GM23338 (cell line): ENCODE measurements around the gene SPRY2. TPM values are rescaled to one million over a fixed set of nuclear protein-coding genes. Genes with fewer than 3 reads are reported as not detected.

ENCODE experiments used
- ATAC-seq: fragments of 200-7000 bp; cut with Tn5 transposase; 3 replicates; pipeline ENCODE4 v1.9.1; 2020
- DNase-seq: peaks from one replicate; pipeline ENCODE4 v3.0.0-alpha.2; 2015; ENCODE audit warnings: low spot score
- H2AFZ ChIP-seq: fragments of 200-600 bp; sonication (generic); 2 replicates; pipeline ENCODE4 v1.8.0; 2016; ENCODE audit warnings: antibody characterized with exemption, mild to moderate bottlenecking, moderate library complexity
- H3F3A ChIP-seq: fragments of 200-600 bp; sonication (generic); replicated peaks from 2 replicates; pipeline ENCODE4 v1.8.0; 2017; ENCODE audit warnings: antibody characterized with exemption, mixed run types, low read depth
- H3K27ac ChIP-seq: fragments of 200-600 bp; sonication (generic); 2 replicates; pipeline ENCODE4 v1.6.1; 2016; ENCODE audit warnings: low read depth
- H3K27me3 ChIP-seq: fragments of 200-600 bp; sonication (generic); 2 replicates; pipeline ENCODE4 v1.8.0; 2016; ENCODE audit warnings: mild to moderate bottlenecking, mixed run types, moderate library complexity; ENCODE audit not compliant: insufficient read depth
- H3K36me3 ChIP-seq: fragments of 200-600 bp; sonication (generic); 2 replicates; pipeline ENCODE4 v1.8.0; 2016; ENCODE audit warnings: mild to moderate bottlenecking; ENCODE audit not compliant: insufficient read depth
- H3K4me1 ChIP-seq: fragments of 200-600 bp; sonication (generic); 2 replicates; pipeline ENCODE4 v1.8.0; 2016; ENCODE audit warnings: mild to moderate bottlenecking, moderate library complexity; ENCODE audit not compliant: insufficient read depth
- H3K4me2 ChIP-seq: fragments of 200-600 bp; sonication (generic); 2 replicates; pipeline ENCODE4 v1.7.1; 2017; ENCODE audit warnings: mixed run types
- H3K4me3 ChIP-seq: fragments of 200-600 bp; sonication (generic); 2 replicates; pipeline ENCODE4 v1.6.1; 2016; ENCODE audit warnings: mixed run types
- H3K79me2 ChIP-seq: fragments of 200-600 bp; sonication (generic); replicated peaks from 2 replicates; pipeline ENCODE4 v1.8.0; 2017; ENCODE audit warnings: mild to moderate bottlenecking; ENCODE audit not compliant: insufficient read depth
- H3K9me2 ChIP-seq: fragments of 200-600 bp; sonication (generic); 2 replicates; pipeline ENCODE4 v1.8.0; 2017; ENCODE audit not compliant: insufficient read depth
- H4K20me1 ChIP-seq: fragments of 200-600 bp; sonication (generic); replicated peaks from 2 replicates; pipeline ENCODE4 v1.8.0; 2017; ENCODE audit warnings: mild to moderate bottlenecking; ENCODE audit not compliant: insufficient read depth
- H3K27ac Mint-ChIP-seq: 2 replicates; pipeline ENCODE4 v1.8.0; 2020; ENCODE audit warnings: inconsistent platforms, mild to moderate bottlenecking, moderate library complexity, mixed read lengths
- H3K27me3 Mint-ChIP-seq: 3 replicates; pipeline ENCODE4 v1.8.0; 2022; ENCODE audit warnings: low read depth, mild to moderate bottlenecking, moderate library complexity, mixed read lengths, inconsistent platforms; ENCODE audit not compliant: insufficient read depth, poor library complexity
- H3K36me3 Mint-ChIP-seq: 3 replicates; pipeline ENCODE4 v1.8.0; 2021; ENCODE audit warnings: low read depth, mild to moderate bottlenecking, inconsistent platforms, moderate library complexity, mixed read lengths
- H3K4me1 Mint-ChIP-seq: 3 replicates; pipeline ENCODE4 v1.8.0; 2020; ENCODE audit warnings: mild to moderate bottlenecking, inconsistent platforms, mixed read lengths
- H3K4me3 Mint-ChIP-seq: 3 replicates; pipeline ENCODE4 v1.8.0; 2021; ENCODE audit warnings: moderate library complexity, mild to moderate bottlenecking, inconsistent platforms, mixed read lengths
- H3K9me3 Mint-ChIP-seq: 3 replicates; pipeline ENCODE4 v1.8.0; 2020; ENCODE audit warnings: moderate library complexity, mild to moderate bottlenecking, inconsistent platforms, mixed read lengths
- CREB1 ChIP-seq: fragments of 250-450 bp; sonication (Bioruptor Pico); IDR thresholded peaks from 2 replicates; pipeline ENCODE4 v1.5.0; 2020; ENCODE audit warnings: low read depth, mild to moderate bottlenecking, moderate library complexity
- EZH2 ChIP-seq: fragments of 200-600 bp; sonication (generic); IDR thresholded peaks from one replicate; pipeline ENCODE4 v1.8.0; 2017; ENCODE audit warnings: antibody characterized with exemption, mild to moderate bottlenecking, low read depth; ENCODE audit not compliant: unreplicated experiment
- EZH2phosphoT487 ChIP-seq: fragments of 200-600 bp; sonication (generic); IDR thresholded peaks from one replicate; pipeline ENCODE4 v1.8.1; 2018; ENCODE audit warnings: antibody characterized with exemption; ENCODE audit not compliant: unreplicated experiment
- JUNB ChIP-seq: IDR thresholded peaks from one replicate; pipeline ENCODE4 v1.6.1; 2016; ENCODE audit warnings: antibody characterized with exemption; ENCODE audit not compliant: unreplicated experiment
- NANOG ChIP-seq: IDR thresholded peaks from 2 replicates; pipeline ENCODE4 v1.6.1; 2016; ENCODE audit warnings: antibody characterized with exemption, borderline replicate concordance
- STAT1 ChIP-seq: IDR thresholded peaks from one replicate; pipeline ENCODE4 v1.6.1; 2016; ENCODE audit warnings: antibody characterized with exemption; ENCODE audit not compliant: unreplicated experiment
- ZNF114 ChIP-seq: fragments of 250-450 bp; sonication (Bioruptor Pico); IDR thresholded peaks from 2 replicates; pipeline ENCODE4 v1.5.0; 2020; ENCODE audit warnings: mild to moderate bottlenecking, moderate library complexity
- ZNF331 ChIP-seq: fragments of 250-450 bp; sonication (Bioruptor Pico); IDR thresholded peaks from 2 replicates; pipeline ENCODE4 v1.5.0; 2020; ENCODE audit warnings: low read depth, mild to moderate bottlenecking, moderate library complexity
- polyA plus RNA-seq: library from polyadenylated mRNA; unstranded; fragments of >200 nt; fragmentation: Nextera tagmentation; extraction: Ambion mirVana; gene quantifications from 2 replicates; pipeline ENCODE4 v1.2.1, GENCODE V29; 2016
- total RNA-seq: library from RNA; depleted of rRNA; stranded (reverse); fragments of >200 nt; shearing (Covaris generic); gene quantifications from 2 replicates; pipeline ENCODE4 v1.2.3, GENCODE V29; 2014
- TF ChIP-seq, protein P1 (sequence below): IDR thresholded peaks from one replicate; pipeline ENCODE4 v1.6.1; 2018; ENCODE audit warnings: antibody characterized with exemption; ENCODE audit not compliant: unreplicated experiment
- TF ChIP-seq, protein P2 (sequence below), 2 experiments: fragments of 200-600 bp in 1 of 2; sonication (generic) in 1 of 2; conservative IDR thresholded peaks; 2 replicates each; pipeline versions ENCODE4 v1.5.1 to v1.6.1; 2016 to 2017; ENCODE audit warnings: antibody characterized with exemption in 2 of 2, low read depth in 2 of 2, mild to moderate bottlenecking in 2 of 2, moderate library complexity in 1 of 2

Gene SPRY2
- total and polyA plus RNA-seq, 2 experiments from 2014 or later: 21.5 to 39.1 TPM

DNA sequence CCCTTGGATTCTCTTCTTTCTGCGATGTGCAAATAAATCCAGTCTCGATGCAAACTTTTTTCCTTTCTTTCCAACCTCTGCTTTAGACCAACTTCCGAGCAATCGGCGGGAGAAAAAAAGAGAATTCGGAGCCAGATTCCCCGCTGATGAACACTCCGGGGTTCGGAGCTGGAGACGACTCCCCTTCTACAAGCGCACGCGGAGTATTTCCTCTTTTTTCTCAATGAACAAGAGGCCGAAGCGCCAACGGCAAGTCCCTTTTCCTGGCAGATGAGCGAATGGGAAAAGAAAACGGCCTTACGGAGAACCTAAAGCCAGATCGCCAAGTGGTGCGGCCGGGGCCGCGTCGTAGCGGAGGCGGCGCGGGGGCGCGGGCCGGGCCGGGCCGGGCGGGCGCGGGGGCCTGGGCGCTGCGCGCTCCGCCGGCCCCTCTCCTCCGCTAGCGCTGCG, 250 bp downstream of the SPRY2 start:
- peaks cover 4% of the 10 kb centered on the region for H3F3A ChIP-seq
- H3K4me3 Mint-ChIP-seq: no peak overlapping the region
- DNase-seq (no peak), ATAC-seq (peak; percentile 39; the same call in 2 of the 3 replicates)
- peaks cover 41% of the 10 kb centered on the region for H4K20me1 ChIP-seq
- H3K27me3 ChIP-seq: peaks cover 9% of the 10 kb centered on the region; the same call in 1 of the 2 replicates
- peaks cover 51% of the 10 kb centered on the region for H3K79me2 ChIP-seq
- H3K9me2 ChIP-seq: no peaks in the 10 kb centered on the region
- peak overlapping the region; percentile 89 for H3K4me2 ChIP-seq
- H3K9me3 Mint-ChIP-seq: peaks cover 3% of the 10 kb centered on the region; the same call in 1 of the 3 replicates
- H3K27ac Mint-ChIP-seq: peak overlapping the region; percentile 99
- H3K27me3 Mint-ChIP-seq: peaks cover 17% of the 10 kb centered on the region
- peak overlapping the region; percentile 77 for H3K4me3 ChIP-seq
- no peak overlapping the region for H2AFZ ChIP-seq
- peaks cover 44% of the 10 kb centered on the region for H3K4me1 ChIP-seq
- H3K36me3 Mint-ChIP-seq: peaks cover 4% of the 10 kb centered on the region
- H3K36me3 ChIP-seq: peaks cover 14% of the 10 kb centered on the region
- peak overlapping the region; percentile 100 for H3K27ac ChIP-seq
- TF ChIP-seq CREB1 (CRISPR knock-in tag) (no peak), STAT1 (no peak), JUNB (no peak), ZNF331 (no peak), NANOG (no peak), EZH2phosphoT487 (no peak)
- TF ChIP-seq, protein P1, sequence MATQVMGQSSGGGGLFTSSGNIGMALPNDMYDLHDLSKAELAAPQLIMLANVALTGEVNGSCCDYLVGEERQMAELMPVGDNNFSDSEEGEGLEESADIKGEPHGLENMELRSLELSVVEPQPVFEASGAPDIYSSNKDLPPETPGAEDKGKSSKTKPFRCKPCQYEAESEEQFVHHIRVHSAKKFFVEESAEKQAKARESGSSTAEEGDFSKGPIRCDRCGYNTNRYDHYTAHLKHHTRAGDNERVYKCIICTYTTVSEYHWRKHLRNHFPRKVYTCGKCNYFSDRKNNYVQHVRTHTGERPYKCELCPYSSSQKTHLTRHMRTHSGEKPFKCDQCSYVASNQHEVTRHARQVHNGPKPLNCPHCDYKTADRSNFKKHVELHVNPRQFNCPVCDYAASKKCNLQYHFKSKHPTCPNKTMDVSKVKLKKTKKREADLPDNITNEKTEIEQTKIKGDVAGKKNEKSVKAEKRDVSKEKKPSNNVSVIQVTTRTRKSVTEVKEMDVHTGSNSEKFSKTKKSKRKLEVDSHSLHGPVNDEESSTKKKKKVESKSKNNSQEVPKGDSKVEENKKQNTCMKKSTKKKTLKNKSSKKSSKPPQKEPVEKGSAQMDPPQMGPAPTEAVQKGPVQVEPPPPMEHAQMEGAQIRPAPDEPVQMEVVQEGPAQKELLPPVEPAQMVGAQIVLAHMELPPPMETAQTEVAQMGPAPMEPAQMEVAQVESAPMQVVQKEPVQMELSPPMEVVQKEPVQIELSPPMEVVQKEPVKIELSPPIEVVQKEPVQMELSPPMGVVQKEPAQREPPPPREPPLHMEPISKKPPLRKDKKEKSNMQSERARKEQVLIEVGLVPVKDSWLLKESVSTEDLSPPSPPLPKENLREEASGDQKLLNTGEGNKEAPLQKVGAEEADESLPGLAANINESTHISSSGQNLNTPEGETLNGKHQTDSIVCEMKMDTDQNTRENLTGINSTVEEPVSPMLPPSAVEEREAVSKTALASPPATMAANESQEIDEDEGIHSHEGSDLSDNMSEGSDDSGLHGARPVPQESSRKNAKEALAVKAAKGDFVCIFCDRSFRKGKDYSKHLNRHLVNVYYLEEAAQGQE: no peak
- peaks cover 40% of the 10 kb centered on the region for H3K4me1 Mint-ChIP-seq

DNA sequence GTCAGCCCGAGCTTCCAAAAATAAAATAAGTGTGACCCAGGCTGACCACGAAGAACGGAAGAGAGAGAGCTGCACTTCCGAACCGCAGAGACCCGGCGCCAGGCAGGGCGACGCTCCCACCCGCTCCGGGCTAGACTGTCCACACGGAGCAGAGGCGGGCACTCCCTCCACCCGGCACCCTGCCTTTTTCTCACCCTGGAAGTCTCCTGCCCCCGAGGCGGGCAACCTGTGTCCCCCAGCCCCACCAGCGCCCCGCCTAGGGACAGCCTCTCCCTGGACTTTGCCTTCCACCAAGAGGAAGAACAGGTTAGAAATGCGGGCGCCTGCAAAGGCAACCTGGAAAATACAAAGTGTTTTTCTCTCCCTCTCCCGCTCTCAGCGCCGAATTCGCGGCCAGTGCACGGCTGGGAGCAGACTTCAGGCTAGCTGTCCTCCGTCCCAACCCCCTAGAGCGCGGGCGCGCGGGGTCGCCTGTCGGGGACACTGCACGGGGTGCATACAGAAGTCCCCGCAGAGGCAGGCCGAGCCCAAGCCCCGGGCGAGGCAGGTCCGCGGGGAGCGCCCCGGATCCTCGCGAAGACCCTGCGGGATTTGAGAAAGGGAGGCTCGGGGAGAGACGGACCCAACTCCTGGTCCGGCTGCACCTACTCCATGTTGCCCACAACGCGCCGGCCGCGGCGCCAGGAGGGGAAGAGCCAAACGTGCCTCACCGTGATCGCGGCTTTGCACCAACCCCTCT, 845 bp downstream of the SPRY2 start:
- H3K4me3 Mint-ChIP-seq: no peak overlapping the region
- H3K27me3 Mint-ChIP-seq: peaks cover 17% of the 10 kb centered on the region
- H3K4me3 ChIP-seq: peak overlapping the region; percentile 77
- H3F3A ChIP-seq: peaks cover 4% of the 10 kb centered on the region
- peak; percentile 31 for DNase-seq
- peak overlapping the region; percentile 99 for H3K27ac Mint-ChIP-seq
- peaks cover 20% of the 10 kb centered on the region for H3K36me3 ChIP-seq
- peaks cover 38% of the 10 kb centered on the region for H3K4me1 Mint-ChIP-seq
- peak overlapping the region; percentile 100 for H3K27ac ChIP-seq
- peaks cover 45% of the 10 kb centered on the region for H3K4me1 ChIP-seq
- peak overlapping the region; percentile 89 for H3K4me2 ChIP-seq
- H3K79me2 ChIP-seq: peaks cover 57% of the 10 kb centered on the region
- peaks cover 42% of the 10 kb centered on the region for H4K20me1 ChIP-seq
- peaks cover 10% of the 10 kb centered on the region for H3K36me3 Mint-ChIP-seq
- peaks cover 3% of the 10 kb centered on the region; the same call in 1 of the 3 replicates for H3K9me3 Mint-ChIP-seq
- no peaks in the 10 kb centered on the region for H3K9me2 ChIP-seq
- peaks cover 9% of the 10 kb centered on the region; the same call in 1 of the 2 replicates for H3K27me3 ChIP-seq
- H2AFZ ChIP-seq: no peak overlapping the region
- ATAC-seq: peak; percentile 5
- TF ChIP-seq EZH2: no peak
- no peak for TF ChIP-seq JUNB
- TF ChIP-seq ZNF114: no peak
- TF ChIP-seq CREB1 (CRISPR knock-in tag): no peak
- TF ChIP-seq NANOG: no peak
- no peak for TF ChIP-seq EZH2phosphoT487
- TF ChIP-seq, protein P2, sequence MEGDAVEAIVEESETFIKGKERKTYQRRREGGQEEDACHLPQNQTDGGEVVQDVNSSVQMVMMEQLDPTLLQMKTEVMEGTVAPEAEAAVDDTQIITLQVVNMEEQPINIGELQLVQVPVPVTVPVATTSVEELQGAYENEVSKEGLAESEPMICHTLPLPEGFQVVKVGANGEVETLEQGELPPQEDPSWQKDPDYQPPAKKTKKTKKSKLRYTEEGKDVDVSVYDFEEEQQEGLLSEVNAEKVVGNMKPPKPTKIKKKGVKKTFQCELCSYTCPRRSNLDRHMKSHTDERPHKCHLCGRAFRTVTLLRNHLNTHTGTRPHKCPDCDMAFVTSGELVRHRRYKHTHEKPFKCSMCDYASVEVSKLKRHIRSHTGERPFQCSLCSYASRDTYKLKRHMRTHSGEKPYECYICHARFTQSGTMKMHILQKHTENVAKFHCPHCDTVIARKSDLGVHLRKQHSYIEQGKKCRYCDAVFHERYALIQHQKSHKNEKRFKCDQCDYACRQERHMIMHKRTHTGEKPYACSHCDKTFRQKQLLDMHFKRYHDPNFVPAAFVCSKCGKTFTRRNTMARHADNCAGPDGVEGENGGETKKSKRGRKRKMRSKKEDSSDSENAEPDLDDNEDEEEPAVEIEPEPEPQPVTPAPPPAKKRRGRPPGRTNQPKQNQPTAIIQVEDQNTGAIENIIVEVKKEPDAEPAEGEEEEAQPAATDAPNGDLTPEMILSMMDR (conservative IDR thresholded peaks at IDR 0.05; ENCODE audit: low read depth in 2 of 2): no peak
- TF ChIP-seq ZNF331: no peak
